Stimulated activated CD4-positive, alpha-beta T cell treated with anti-CD3 and anti-CD28 coated beads, TNF-alpha, amount 100 ng/mL, for 4 hours (primary cell): ENCODE measurements around the gene ABI3.
"Not testable (repeated sequence)": the region's sequence is repeated elsewhere in the genome, so short reads cannot be mapped to it uniquely, and the experiment has no call there.

ENCODE experiments used
- DNase-seq, 3 experiments: peaks; one replicate each; pipeline ENCODE4 v3.0.0-alpha.2; 2020; ENCODE audit warnings: low read depth in 3 of 3

The ABI3 gene, protein sequence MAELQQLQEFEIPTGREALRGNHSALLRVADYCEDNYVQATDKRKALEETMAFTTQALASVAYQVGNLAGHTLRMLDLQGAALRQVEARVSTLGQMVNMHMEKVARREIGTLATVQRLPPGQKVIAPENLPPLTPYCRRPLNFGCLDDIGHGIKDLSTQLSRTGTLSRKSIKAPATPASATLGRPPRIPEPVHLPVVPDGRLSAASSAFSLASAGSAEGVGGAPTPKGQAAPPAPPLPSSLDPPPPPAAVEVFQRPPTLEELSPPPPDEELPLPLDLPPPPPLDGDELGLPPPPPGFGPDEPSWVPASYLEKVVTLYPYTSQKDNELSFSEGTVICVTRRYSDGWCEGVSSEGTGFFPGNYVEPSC

DNA sequence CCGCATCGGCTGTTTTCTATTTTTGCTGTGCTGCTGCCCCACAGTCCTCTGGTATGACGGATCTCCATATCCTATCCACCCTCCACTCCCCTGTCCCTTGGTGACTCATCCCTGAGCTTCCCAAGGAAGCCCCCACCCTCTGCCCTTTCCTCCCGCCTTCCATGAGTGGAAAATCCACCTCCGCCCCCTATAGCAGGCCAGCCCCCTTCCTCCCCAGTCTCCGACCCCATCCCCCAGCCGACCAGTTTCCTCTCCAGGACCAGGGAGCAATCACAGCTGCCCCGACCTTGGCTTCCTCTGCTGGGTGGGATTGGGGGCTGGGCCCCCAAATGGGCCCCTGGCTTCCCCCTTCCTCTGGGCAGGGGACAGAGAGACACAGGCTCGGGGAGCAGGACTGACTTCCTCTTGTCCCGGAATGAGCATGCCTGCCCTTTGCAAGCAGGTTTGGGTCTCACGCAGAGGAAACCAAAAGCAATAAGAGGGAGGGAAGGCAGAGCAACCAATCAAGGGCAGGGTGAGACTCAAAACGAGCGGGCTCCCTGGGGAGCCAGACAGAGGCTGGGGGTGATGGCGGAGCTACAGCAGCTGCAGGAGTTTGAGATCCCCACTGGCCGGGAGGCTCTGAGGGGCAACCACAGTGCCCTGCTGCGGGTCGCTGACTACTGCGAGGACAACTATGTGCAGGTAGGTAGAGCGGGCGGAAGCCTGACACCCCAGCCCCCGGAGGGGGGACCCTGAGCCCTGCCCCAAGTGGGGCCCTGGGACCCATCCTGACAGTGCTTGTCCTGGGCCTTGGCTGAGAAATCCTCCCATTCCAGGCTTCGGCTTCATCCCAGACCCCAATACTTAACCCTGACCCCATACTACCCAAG is at the start of gene ABI3, which contains the start of gene GNGT2:
Gene ABI3, plus strand, starts transcription at position 550 of the 872 bp plus-strand sequence. Its CDS starts 18 bp downstream, at position 568.
Gene GNGT2, minus strand, starts transcription at position 417 of the 872 bp plus-strand sequence. CDS start 3,152 bp downstream, outside the sequence.
- DNase-seq = no peak

DNA sequence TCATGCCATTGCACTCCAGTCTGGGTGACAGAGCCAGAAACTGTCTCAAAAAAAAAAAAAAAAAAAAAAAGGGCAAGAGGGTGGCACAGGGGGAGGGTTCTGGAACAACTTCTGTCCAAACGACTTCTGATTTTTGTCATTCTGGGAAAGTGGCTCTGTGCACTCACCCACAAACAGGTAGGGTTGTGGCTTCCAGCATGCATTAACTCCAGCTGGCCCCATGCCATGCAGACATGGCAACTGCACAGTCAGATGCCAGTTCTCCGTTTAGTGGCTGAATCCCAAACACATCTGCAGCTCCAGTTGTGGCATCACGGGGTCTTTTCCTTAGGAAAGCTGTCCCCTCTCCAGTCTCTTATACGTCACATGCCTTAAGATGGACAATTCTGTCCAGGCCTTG is 47.6 kb upstream of the ABI3 start:
- no peak for DNase-seq

GRCh38 chr17:49165143-49165542 is 45.4 kb upstream of the ABI3 start:
- no peak for DNase-seq

DNA sequence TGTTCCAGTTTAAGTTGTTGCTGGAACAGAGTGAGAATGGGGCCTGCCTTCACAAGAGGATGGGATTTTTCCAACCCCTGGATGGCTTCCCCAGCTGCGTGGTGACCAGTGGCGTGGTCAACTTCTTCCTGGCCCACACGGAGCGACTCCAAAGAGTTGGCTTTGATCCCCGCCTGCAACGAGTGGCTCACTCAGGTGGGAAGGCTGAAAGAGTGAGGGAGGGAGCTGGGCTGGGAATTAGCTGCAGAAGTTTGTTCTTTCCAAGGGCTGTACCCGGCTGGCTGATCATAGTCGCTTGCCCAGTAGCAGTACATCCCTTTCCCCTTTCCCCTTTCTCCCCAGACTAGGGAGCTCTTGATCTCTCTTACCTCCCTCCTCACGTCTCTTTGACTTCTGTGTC is 41.8 kb upstream of the ABI3 start:
- DNase-seq = no peak

- DNase-seq = no peak
Observed at GRCh38 chr17:49170216-49170615, 40.3 kb upstream of the ABI3 start.

DNA sequence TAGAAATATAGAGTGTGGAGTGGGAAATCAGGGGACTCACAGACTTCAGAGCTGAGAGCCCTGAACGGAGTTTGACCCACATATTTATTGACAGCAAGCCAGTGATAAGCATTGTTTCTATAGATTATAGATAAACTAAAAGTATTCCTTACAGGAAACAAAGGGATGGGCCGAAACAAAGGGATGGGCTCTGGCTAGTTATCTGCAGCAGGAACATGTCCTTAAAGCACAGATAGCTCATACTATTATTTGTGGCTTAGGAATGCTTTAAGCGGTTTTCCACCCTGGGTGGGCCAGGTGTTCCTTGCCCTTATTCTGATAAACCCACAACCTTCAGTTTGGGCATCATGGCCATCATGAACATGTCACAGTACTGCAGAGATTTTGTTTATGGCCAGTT is 39.8 kb upstream of the ABI3 start:
- not testable (repeated sequence) for DNase-seq

GRCh38 chr17:49175978-49176377 is 34.5 kb upstream of the ABI3 start:
- not testable (repeated sequence) for DNase-seq

- DNase-seq = peak; percentile 37 to 57 (median 48)
Observed at GRCh38 chr17:49180303-49180702, 30.2 kb upstream of the ABI3 start.

- DNase-seq = no peak
Observed at GRCh38 chr17:49180998-49181635, 29.4 kb upstream of the ABI3 start.

- no peak for DNase-seq
Observed at GRCh38 chr17:49183341-49183740, 27.2 kb upstream of the ABI3 start.

- DNase-seq = no peak
Observed at GRCh38 chr17:49183801-49184200, 26.7 kb upstream of the ABI3 start.

GRCh38 chr17:49184522-49184921 is 26.0 kb upstream of the ABI3 start:
- DNase-seq = not testable (repeated sequence)

DNA sequence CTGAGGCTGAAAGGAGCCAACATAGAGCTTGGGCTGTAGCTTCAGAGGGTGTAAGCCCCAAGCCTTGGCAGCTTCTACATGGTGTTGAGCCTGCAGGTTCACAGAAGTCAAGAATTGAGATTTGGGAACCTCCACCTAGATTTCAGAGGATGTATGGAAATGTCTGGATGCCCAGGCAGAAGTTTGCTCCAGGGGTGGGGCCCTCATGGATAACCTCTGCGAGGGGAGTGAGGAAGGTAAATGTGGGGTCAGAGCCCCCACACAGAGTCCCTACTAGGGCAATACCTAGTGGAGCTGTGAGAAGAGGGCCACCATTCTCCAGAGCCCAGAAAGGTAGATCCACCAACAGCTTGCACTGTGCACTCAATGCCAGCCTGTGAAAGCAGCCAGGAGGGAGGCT is 25.1 kb upstream of the ABI3 start:
- not testable (repeated sequence) for DNase-seq

GRCh38 chr17:49187301-49187700 is 23.2 kb upstream of the ABI3 start:
- DNase-seq = no peak

GRCh38 chr17:49190932-49191331 is 19.6 kb upstream of the ABI3 start:
- DNase-seq = no peak

GRCh38 chr17:49191409-49191916 is 19.0 kb upstream of the ABI3 start:
- DNase-seq = no peak

DNA sequence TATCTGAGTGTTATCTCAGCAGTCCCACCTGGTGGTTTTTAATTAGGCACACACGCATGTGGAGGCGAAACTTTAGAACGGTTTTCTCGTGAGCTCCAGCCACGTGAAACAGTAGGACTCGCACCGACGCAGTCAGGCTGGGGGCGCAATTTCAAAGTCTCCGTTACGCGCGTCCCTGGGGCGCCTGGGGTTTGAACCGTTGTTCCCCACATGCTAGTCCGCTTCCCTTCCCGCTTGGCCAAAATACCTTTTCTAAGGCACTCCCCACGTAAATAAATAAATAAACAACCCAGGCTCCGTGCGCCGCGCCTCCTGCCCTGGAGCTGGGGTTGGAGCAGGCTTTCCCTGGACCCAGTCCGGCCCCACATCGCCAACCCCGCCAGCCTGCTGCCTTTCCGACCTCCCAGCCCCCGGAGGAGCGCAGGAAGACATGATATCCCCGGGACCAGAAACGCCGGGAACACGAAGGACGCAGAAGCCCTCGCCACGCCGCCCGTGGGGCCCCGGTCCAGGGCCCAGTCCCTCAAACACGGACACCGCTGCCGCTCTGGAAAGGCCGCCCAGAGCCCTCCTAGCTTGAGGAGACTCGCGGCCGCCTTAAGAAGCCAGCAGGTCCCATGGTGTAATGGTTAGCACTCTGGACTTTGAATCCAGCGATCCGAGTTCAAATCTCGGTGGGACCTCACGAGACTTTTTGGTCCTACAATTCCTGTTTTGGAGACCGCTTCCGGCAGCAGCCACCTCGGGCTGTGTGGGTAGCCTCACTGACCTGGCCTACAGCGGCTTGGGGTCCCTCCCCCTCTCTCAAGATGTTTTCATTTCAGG is 18.4 kb upstream of the ABI3 start:
- peak; percentile 86 to 96 (median 91) for DNase-seq

- no peak for DNase-seq
Observed at GRCh38 chr17:49193513-49194296, 16.8 kb upstream of the ABI3 start.

GRCh38 chr17:49194297-49194607 is 16.3 kb upstream of the ABI3 start:
- no peak for DNase-seq

DNA sequence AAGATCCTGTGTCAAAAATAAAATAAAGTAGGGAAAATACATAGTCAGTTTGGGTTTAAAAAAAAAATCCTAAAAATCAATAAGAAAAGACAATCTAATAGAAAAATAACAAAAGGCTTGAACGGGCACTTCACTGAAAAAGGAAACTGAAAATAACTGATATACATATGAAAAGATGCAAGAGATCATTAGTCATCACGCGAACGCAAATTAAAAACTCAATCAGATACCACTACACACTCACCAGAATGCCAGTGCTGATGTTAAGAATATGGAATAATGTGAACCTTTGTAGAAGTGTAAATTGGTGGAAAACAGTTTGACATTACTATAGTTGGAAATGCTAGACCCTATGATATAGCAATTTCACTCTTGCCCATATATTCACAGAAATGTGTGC is 14.8 kb upstream of the ABI3 start:
- no peak for DNase-seq
